GM18858 (cell line): ENCODE measurements around the gene GORASP2.
"Not testable (repeated sequence)": the region's sequence is repeated elsewhere in the genome, so short reads cannot be mapped to it uniquely, and the experiment has no call there.

ENCODE experiments used
- ATAC-seq: cut with Tn5 transposase; IDR thresholded peaks from one replicate; pipeline ENCODE4 v1.9.1; 2021; ENCODE audit not compliant: unreplicated experiment

GORASP2 gene

GRCh38 chr2:170928824-170929685 lies at the start of gene GORASP2:
Gene GORASP2, plus strand, starts transcription at chr2:170929253. Its CDS starts 88 bp downstream, at chr2:170929341.
- peak; percentile 65 for ATAC-seq

GRCh38 chr2:170881840-170882239 lies 47.2 kb upstream of the GORASP2 start:
- no peak for ATAC-seq

GRCh38 chr2:170882758-170883157 lies 46.3 kb upstream of the GORASP2 start:
- ATAC-seq, result no peak

- no peak for ATAC-seq
Measured at GRCh38 chr2:170883683-170884082, 45.4 kb upstream of the GORASP2 start.

GRCh38 chr2:170885130-170885791 lies 43.8 kb upstream of the GORASP2 start:
- ATAC-seq, result no peak

GRCh38 chr2:170886386-170886785 lies 42.7 kb upstream of the GORASP2 start:
- ATAC-seq, result no peak

- no peak for ATAC-seq
Measured at GRCh38 chr2:170887496-170887895, 41.6 kb upstream of the GORASP2 start.

- no peak for ATAC-seq
Measured at GRCh38 chr2:170887896-170888295, 41.2 kb upstream of the GORASP2 start.

- ATAC-seq, result no peak
Measured at GRCh38 chr2:170891893-170892292, 37.2 kb upstream of the GORASP2 start.

- ATAC-seq, result no peak
Measured at GRCh38 chr2:170892391-170892951, 36.6 kb upstream of the GORASP2 start.

- no peak for ATAC-seq
Measured at GRCh38 chr2:170895023-170895757, 33.9 kb upstream of the GORASP2 start.

- ATAC-seq, result no peak
Measured at GRCh38 chr2:170896622-170897021, 32.4 kb upstream of the GORASP2 start.

- no peak for ATAC-seq
Measured at GRCh38 chr2:170897108-170897507, 31.9 kb upstream of the GORASP2 start.

GRCh38 chr2:170905864-170906263 lies 23.2 kb upstream of the GORASP2 start:
- no peak for ATAC-seq

GRCh38 chr2:170911314-170911889 lies 17.7 kb upstream of the GORASP2 start:
- ATAC-seq, result no peak

- not testable (repeated sequence) for ATAC-seq
Measured at GRCh38 chr2:170914994-170915666, 13.9 kb upstream of the GORASP2 start.

GRCh38 chr2:170917219-170917913 lies 11.7 kb upstream of the GORASP2 start:
- ATAC-seq, result no peak

GRCh38 chr2:170917957-170918356 lies 11.1 kb upstream of the GORASP2 start:
- no peak for ATAC-seq

GRCh38 chr2:170921873-170922272 lies 7.2 kb upstream of the GORASP2 start:
- ATAC-seq, result not testable (repeated sequence)
